Heart right ventricle (tissue), 16 donors: ENCODE results near the gene KIF2C. TPM values are rescaled to one million over a fixed set of nuclear protein-coding genes. Genes with fewer than 3 reads are reported as not detected.

ENCODE experiments used
- ATAC-seq, 8 donors: fragments of 200-7000 bp; cut with Tn5 transposase; one replicate each; pipeline ENCODE4 v1.9.1; 2020; ENCODE audit warnings: mild to moderate bottlenecking in 8 of 8, moderate library complexity in 8 of 8, moderate number of reproducible peaks in 1 of 8
- DNase-seq, 2 donors: peaks; one replicate each; pipeline ENCODE4 v3.0.0-alpha.2; 2020
- H3K27ac ChIP-seq, 10 donors: fragments of 200-600 bp; sonication (generic) in 2 of 10; one replicate each; pipeline versions ENCODE4 v1.5.0 to v1.8.0; 2020 to 2022; ENCODE audit warnings: mild to moderate bottlenecking in 3 of 10
- H3K27me3 ChIP-seq, 7 donors: fragments of 200-600 bp; one replicate each; pipeline ENCODE4 v1.8.0; 2021 to 2022; ENCODE audit warnings: mild to moderate bottlenecking in 2 of 7
- H3K36me3 ChIP-seq, 9 donors: fragments of 200-600 bp; sonication (generic) in 1 of 9; one replicate each; pipeline versions ENCODE4 v1.5.0 to v1.8.0; 2020 to 2022; ENCODE audit warnings: mild to moderate bottlenecking in 2 of 9
- H3K4me1 ChIP-seq, 9 donors: fragments of 200-600 bp; sonication (generic) in 1 of 9; one replicate each; pipeline versions ENCODE4 v1.5.0 to v1.8.0; 2020 to 2022; ENCODE audit warnings: mild to moderate bottlenecking in 4 of 9
- H3K4me3 ChIP-seq, 10 donors: fragments of 200-600 bp; sonication (generic) in 2 of 10; one replicate each; pipeline versions ENCODE4 v1.5.0 to v1.8.0; 2020 to 2022; ENCODE audit warnings: mild to moderate bottlenecking in 7 of 10, moderate library complexity in 2 of 10
- H3K9me3 ChIP-seq, 11 donors: fragments of 200-600 bp in 10 of 11; sonication (generic) in 2 of 11; one replicate each; pipeline versions ENCODE4 v1.5.0 to v1.8.0; 2013 to 2022; ENCODE audit warnings: mild to moderate bottlenecking in 2 of 11, control low read depth in 1 of 11, moderate library complexity in 1 of 11
- WGBS, 2 donors: extraction: QIAGEN DNeasy Blood & Tissue Kit; methylation state at CpG; one replicate each; pipeline ENCODE4 v1.1.7; 2013; ENCODE audit warnings: inconsistent platforms in 1 of 2; 5-methylcytosine and 5-hydroxymethylcytosine counted together
- intact Hi-C, 10 donors: fragments of 100-400 bp; cut with DNase I; formaldehyde crosslinking; loops; one replicate each; pipeline versions ENCODE4 v1.11.1 to v1.14.2; 2022
- polyA plus RNA-seq, 2 donors: library from polyadenylated mRNA; stranded (reverse); fragments of 200-250 nt; gene quantifications; one replicate each; pipeline ENCODE4 v1.2.3, GENCODE V29; 2013
- total RNA-seq, 10 donors: library from RNA; stranded (reverse); fragmentation: NEBNext Ultra II Directional in 3 of 10; extraction: Animal tissue kit (Norgen Biotek cat#: 25700) in 3 of 10; gene quantifications; one replicate each; pipeline versions ENCODE4 v1.2.1 to v1.2.4, GENCODE V29; 2021 to 2023
- TF ChIP-seq, protein P1 (sequence below), 9 donors: fragments of 200-600 bp; sonication (generic) in 2 of 9; IDR thresholded peaks; one replicate each; pipeline versions ENCODE4 v1.5.0 to v1.8.0; 2021 to 2022; ENCODE audit warnings: antibody characterized with exemption in 9 of 9, mild to moderate bottlenecking in 5 of 9, moderate library complexity in 1 of 9
- donor health status: Arrhythmogenic right ventricular cardiomyopathy.
- donor health status: ischemic (EF 13 %, LVEDD 7.1; RV severe dilation, severe dysfunction).
- donor health status: healthy with polysubstance abuse.
- donor health status: DM: no; HTN: yes; CAD: no.
- donor health status: DM: no; HTN: no; CAD: no.
- donor health status: ischemic (EF 25% LVEDD 6.9; RV normal size, moderate dysfunction).
- donor health status: ischemic (EF 25% LVEDD 5.7; RV mildly dilated, moderate dysfunction).
- donor health status: healthy.
- donor health status: DM: yes; HTN: yes; CAD: no.
- donor health status: Ischemic cardiomyopathy.
- donor health status: ischemic (EF 35%, LVEDD 5.7; RV mildly dilated, moderate dysfunction).
- donor health status: nonischemic (EF 11% LVEDD 7.7; RV severe dilation, severe dysfunction).
- donor health status: DM: yes; HTN: yes; CAD: no.
- donor health status: PGD.
- donor health status: ischemic (EF 29% LVEDD 5.4; RV normal size, mild dysfunction).
- donor health status: nonischemic (EF 23%, LVEDD 6.1; RV moderate dilation, normal function).

The KIF2C gene
- total and polyA plus RNA-seq, 12 donors, result 0.22 to 3.7 (median 1.2) TPM

DNA sequence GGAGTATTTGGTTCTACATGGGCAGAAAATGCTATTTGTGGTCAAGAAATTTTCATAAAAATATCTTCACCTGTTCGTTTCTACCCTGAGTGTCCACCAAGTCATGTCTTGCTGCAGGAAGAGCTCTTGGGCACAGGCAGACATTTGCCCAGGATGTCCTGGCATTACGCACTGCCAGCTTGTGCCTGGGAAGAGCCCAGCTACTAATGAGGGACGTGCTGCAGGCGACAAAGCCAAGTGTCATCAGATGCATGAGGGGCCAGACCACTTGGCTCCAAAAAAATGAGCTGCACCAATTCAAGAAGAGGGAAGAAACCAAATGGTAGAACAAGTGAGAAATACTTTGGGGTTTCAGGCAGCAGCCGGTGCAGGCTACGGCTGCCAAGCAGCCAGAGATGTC is 21.5 kb upstream of the KIF2C start:
- Histone ChIP-seq H3K36me3 (no peaks in the 10 kb centered on the region), H3K4me3 (no peak overlapping the region), H3K4me1 (peaks cover 0 to 31% (median 6%) of the 10 kb centered on the region in 9 donors), H3K9me3 (no peaks in the 10 kb centered on the region), H3K27me3 (peaks cover 0 to 4% (median 0%) of the 10 kb centered on the region in 7 donors), H3K27ac (no peak overlapping the region)
- intact Hi-C loops, result loop anchor here in 1 of 10 donors (5.0 kb wide), 1 partner anchor 584 kb away; no protein-coding TSS in a partner anchor
- 83 to 85% methylated on average over 6 of the region's 6 CpGs for WGBS, 2 donors
- DNase-seq, result no peak
- ATAC-seq, result no peak
- TF ChIP-seq, protein P1, sequence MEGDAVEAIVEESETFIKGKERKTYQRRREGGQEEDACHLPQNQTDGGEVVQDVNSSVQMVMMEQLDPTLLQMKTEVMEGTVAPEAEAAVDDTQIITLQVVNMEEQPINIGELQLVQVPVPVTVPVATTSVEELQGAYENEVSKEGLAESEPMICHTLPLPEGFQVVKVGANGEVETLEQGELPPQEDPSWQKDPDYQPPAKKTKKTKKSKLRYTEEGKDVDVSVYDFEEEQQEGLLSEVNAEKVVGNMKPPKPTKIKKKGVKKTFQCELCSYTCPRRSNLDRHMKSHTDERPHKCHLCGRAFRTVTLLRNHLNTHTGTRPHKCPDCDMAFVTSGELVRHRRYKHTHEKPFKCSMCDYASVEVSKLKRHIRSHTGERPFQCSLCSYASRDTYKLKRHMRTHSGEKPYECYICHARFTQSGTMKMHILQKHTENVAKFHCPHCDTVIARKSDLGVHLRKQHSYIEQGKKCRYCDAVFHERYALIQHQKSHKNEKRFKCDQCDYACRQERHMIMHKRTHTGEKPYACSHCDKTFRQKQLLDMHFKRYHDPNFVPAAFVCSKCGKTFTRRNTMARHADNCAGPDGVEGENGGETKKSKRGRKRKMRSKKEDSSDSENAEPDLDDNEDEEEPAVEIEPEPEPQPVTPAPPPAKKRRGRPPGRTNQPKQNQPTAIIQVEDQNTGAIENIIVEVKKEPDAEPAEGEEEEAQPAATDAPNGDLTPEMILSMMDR (IDR thresholded peaks at IDR 0.05), result no peak

DNA sequence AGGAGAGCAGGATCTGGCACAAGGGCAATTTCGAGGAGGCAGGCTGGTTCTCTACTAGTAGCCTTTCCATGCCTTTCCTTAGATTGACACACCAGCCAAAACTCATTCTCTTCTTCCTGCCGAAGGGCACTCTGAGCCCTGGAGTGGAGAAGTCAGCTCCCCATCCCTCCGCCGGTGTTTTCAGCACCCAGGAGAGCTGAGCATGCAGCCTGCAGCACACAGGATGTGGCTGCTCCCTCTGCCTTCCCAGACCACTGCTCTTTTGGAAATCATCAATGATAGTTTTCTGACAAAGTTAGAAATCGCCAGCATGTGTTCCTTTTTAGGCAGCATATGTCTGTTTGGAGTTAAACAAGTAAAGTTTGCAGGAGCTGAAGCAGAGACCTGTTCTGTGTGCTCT is 20.3 kb upstream of the KIF2C start:
- Histone ChIP-seq H3K4me3 (no peak overlapping the region), H3K27me3 (peaks cover 0 to 9% (median 7%) of the 10 kb centered on the region in 7 donors), H3K27ac (no peak overlapping the region), H3K36me3 (no peaks in the 10 kb centered on the region), H3K9me3 (no peaks in the 10 kb centered on the region), H3K4me1 (peaks cover 0 to 42% (median 6%) of the 10 kb centered on the region in 9 donors)
- ATAC-seq, result no peak
- 65 to 68% methylated on average over 5 of the region's 5 CpGs for WGBS, 2 donors
- intact Hi-C loops, result loop anchor here in 1 of 10 donors (5.0 kb wide), 1 partner anchor 583 kb away; no protein-coding TSS in a partner anchor
- DNase-seq, result no peak
- TF ChIP-seq, protein P1 (IDR thresholded peaks at IDR 0.05), result no peak

DNA sequence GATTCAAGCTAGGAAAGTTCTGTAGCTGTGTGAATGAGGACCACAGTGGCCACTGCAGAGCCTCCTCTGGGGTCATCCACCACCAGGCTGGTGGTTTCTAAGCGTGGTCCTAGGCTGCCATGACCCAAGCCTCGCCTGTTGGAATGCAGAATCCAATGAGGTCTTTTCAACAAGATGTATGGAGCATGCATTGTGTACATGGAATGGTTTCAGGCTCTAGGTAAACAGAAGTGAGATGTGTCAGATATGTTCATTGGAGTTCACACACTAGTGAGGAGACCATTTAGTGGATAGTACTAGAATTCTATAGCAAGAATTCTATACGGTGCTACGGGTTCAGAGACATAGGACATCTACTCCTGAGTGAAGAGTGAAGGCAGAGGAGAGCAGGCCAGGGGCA is 19.4 kb upstream of the KIF2C start:
- no peak overlapping the region for H3K27ac ChIP-seq
- WGBS, 2 donors, result 79 to 94% methylated on average over 4 of the region's 4 CpGs
- H3K27me3 ChIP-seq, result peaks cover 0 to 18% (median 12%) of the 10 kb centered on the region in 7 donors
- intact Hi-C loops, result no loop called here
- TF ChIP-seq, protein P1 (IDR thresholded peaks at IDR 0.05), result no peak
- DNase-seq (no peak), ATAC-seq (no peak)
- H3K4me1 ChIP-seq, result peaks cover 0 to 35% (median 0%) of the 10 kb centered on the region in 9 donors
- H3K36me3 ChIP-seq, result no peaks in the 10 kb centered on the region
- H3K4me3 ChIP-seq, result no peak overlapping the region
- no peaks in the 10 kb centered on the region for H3K9me3 ChIP-seq

DNA sequence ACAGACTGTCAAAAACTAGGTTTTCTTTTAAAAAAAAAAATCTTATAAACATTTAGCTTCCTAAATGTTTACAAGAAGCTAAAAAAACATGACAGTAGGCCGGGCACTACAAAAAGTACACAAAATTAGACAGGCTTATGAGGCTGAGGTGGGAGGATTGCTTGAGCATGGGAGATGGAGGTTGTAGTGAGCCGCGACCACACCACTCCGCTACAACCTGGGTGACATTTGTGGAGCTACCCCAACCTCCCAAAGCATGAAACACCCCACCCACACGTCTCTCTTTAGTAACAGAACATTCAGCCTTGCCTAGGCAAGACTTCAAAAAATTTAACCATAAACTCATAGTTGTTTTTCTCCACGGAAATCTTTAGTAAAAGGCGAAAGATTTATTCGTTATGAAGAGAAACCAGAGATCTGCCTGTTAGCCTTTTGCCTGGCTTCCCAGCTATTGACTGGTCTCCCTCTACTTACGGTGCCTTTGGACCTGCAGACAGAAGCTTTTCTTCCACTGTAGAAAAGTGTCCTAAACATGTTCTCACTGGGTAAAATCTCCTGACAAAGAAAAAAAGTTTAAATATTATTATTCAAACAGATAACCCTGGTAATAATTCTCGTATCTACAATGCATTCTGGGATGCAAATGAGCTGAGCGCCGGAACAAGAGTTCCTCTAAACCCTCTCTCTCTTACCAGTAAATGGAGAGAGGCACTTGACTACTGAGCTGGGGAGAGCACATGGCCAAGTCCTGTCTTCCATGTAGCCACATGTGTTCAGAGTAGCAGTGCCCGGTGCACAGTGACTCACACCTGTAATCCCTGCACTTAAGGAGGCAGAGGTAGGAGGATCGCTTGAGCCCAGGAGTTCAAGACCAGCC is 17.9 kb upstream of the KIF2C start:
- Histone ChIP-seq H3K36me3 (no peaks in the 10 kb centered on the region), H3K4me3 (peak overlapping the region in 1 of 10 donors; percentile 18), H3K27me3 (peaks cover 0 to 22% (median 13%) of the 10 kb centered on the region in 7 donors), H3K4me1 (peaks cover 0 to 31% (median 0%) of the 10 kb centered on the region in 9 donors), H3K27ac (peak overlapping the region in 6 of 10 donors; percentile 10 to 77 (median 46)), H3K9me3 (no peaks in the 10 kb centered on the region)
- peak in 7 of 8 donors; percentile 62 to 75 (median 68) for ATAC-seq
- WGBS, 2 donors, result 41% methylated on average over 14 of the region's 14 CpGs
- TF ChIP-seq, protein P1 (IDR thresholded peaks at IDR 0.05), result no peak
- DNase-seq, result no peak
- intact Hi-C loops, result no loop called here
